Endometrial microvascular endothelial cells (primary cell): ENCODE results near the gene SLC25A45. TPM values are rescaled to one million over a fixed set of nuclear protein-coding genes. Genes with fewer than 3 reads are reported as not detected.

ENCODE experiments used
- in situ Hi-C: cut with HindIII; loops from 2 replicates; pipeline ENCODE4 v1.10.0; 2017; ENCODE audit warnings: low sequenced_read_pairs, low pct_unique_long_range_greater_than_20kb; ENCODE audit errors: inconsistent ontology term
- total RNA-seq: library from RNA; depleted of rRNA; stranded (reverse); fragments of >200 nt; gene quantifications from one replicate; pipeline ENCODE4 v1.2.3, GENCODE V29; 2015; ENCODE audit errors: inconsistent ontology term

The SLC25A45 gene
- 2.8 TPM for total RNA-seq

DNA sequence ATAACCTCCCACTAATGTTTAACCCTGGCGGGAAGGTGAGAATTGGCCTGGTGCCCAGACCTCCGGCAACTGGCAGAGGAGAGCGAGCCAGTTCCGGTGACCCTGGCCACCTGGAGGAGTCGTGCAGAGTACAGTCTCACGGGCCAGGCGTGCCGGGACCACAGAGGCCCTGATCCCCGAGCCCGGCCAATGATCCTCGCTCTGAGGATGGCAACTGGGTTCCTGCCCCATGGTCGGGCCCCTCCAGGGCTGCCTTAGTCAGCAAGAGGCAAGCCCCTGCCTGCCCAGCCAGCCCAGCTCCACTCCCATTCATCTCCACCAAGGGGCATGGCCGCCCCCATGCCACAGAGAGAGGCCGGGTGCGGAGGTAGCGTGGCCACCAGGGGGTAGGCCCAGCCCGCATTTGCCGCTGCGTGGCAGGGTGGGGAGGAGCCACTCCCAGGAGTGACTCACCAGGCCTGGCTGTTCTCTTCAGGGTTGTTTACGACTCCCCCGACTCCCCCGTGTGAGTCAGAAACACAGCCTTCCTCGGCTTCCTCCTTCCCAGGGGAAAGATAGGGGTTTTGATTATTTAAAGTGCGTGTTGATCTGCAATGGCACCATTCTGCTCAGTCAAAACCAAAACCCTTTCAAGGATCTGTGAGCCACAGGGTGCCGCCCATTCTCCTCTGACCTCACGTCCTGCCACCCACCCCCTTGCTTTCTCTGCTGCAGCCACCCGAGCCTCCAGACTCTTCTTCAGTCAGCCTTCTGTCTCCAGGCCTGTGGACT, at the start of gene SLC25A45:
TSS of gene SLC25A45 (minus strand) at position 614 of the 771 bp plus-strand sequence. CDS start 695 bp downstream, outside the sequence.
- in situ Hi-C loops: no loop called here

DNA sequence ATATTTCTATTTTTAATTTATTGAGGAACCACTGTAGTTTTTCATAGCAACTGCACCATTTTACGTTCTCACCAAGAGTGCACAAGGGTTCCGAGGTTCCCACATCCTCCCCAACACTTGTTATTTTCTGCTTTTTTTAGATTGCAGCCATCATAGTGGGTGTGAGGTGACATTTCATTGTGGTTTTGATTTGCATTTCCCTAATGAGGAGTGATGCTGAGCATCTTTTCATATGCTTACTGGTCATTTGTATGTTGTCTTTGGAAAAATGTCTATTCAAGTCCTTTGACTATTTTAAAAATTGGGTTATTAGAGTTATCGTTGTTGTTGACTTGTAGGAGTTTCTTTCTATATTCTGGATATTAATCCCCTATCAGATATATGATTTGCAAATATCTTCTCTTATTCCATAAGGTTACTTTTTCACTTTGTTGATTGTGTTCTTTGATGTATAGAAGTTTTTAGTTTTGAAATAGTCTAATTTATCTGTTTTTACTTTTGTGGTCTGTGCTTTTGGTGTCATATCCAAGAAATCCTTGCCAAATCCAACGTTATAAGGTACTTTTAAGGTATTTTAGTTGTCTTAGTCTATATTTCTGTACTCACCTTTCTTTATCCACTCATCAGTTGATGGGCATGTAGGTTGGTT, 49.1 kb upstream of the SLC25A45 start:
- in situ Hi-C loops: no loop called here

DNA sequence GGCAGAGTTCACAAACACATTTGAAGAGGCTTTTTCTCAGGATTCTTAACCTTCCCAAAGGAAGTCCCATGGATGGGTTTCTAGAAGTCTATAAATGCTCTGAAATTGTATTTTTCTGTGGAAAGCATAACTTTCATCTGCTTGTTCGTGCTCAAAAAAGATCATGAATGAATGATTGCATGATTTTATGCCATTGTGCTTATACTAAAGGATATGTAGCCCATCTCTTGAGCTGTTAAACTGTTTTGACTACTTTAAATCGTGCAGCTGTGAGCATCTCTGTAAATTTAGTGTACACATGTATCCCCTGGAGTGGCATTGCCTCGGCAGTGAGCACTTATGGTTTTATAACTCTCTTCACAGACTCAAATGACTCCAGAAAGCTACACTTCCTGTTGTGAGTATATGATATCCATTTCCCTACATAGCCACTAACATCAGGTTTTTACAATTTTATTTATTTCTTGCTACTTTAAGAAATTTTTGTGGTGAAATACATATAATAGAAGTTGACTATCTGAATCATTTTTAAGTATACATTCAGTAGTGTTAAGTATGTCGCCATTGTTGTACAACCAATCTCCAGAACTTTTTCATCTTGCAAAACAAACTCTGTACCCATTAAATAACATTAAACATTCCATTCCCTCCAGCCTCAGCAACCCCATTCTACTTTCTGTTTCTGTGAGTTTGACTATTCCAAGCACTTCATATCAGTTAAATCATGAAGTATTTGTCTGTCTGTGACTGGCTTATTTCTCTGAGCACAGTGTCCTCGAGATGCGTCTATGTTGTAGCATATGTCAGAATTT, 48.2 kb upstream of the SLC25A45 start:
- in situ Hi-C loops: no loop called here

- in situ Hi-C loops: no loop called here
These were observed 47.4 kb upstream of the SLC25A45 start for GRCh38 chr11:65429724-65430405.

GRCh38 chr11:65429068-65429681, 46.7 kb upstream of the SLC25A45 start:
- in situ Hi-C loops: no loop called here

- in situ Hi-C loops: no loop called here
These were observed 46.2 kb upstream of the SLC25A45 start for GRCh38 chr11:65428578-65429067.

- in situ Hi-C loops: no loop called here
These were observed 45.5 kb upstream of the SLC25A45 start for GRCh38 chr11:65427691-65428577.

GRCh38 chr11:65426839-65427690, 44.6 kb upstream of the SLC25A45 start:
- in situ Hi-C loops: no loop called here

DNA sequence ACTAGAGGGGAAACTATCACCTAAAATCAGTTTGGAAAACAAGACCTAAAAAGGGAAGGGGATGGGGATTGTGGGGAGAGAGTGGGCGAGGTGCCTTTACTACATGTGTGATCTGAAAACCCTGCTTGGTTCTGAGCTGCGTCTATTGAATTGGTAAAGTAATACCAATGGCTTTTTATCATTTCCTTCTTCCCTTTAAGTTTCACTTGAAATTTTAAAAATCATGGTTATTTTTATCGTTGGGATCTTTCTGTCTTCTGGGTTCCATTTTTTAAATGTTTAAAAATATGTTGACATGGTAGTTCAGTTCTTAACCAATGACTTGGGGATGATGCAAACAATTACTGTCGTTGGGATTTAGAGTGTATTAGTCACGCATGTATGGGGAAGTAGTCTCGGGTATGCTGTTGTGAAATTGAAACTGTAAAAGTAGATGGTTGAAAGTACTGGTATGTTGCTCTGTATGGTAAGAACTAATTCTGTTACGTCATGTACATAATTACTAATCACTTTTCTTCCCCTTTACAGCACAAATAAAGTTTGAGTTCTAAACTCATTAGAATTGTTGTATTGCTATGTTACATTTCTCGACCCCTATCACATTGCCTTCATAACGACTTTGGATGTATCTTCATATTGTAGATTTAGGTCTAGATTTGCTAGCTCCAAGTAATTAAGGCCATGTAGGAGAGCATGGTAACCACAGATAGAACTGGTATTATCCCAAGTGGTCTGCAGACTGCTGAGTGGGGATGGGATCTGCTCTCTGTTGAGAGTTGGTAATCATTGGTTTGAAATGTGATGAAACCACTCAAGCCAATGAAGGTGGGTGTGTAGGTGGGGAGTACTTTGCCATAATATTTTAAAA, 43.8 kb upstream of the SLC25A45 start:
- in situ Hi-C loops: no loop called here

- in situ Hi-C loops: no loop called here
These were observed 42.9 kb upstream of the SLC25A45 start for GRCh38 chr11:65425105-65425970.

- in situ Hi-C loops: no loop called here
These were observed 42.0 kb upstream of the SLC25A45 start for GRCh38 chr11:65424205-65425104.

GRCh38 chr11:65423516-65424204, 41.2 kb upstream of the SLC25A45 start:
- in situ Hi-C loops: no loop called here

GRCh38 chr11:65422633-65423515, 40.4 kb upstream of the SLC25A45 start, which contains the start of gene NEAT1:
NEAT1 (plus strand) TSS chr11:65422798.
- in situ Hi-C loops: no loop called here
